OCI-LY3 (cell line): Measurements from ENCODE around the gene RFX4.

Experiments
- CTCF ChIP-seq: fragments of 200-600, 300-600 bp; sonication (generic); IDR thresholded peaks from 2 replicates; pipeline ENCODE4 v1.5.1; 2014; ENCODE audit warnings: antibody characterized with exemption, low read length, low read depth
- EZH2phosphoT487 ChIP-seq: fragments of 200-600 bp; shearing (Covaris generic); IDR thresholded peaks from 2 replicates; pipeline ENCODE4 v1.6.1; 2018; ENCODE audit warnings: antibody characterized with exemption, mixed run types, low read depth

GRCh38 chr12:106675651-106676435 lies 93.0 kb downstream of the RFX4 start:
- no peak for TF ChIP-seq CTCF
- no peak for TF ChIP-seq EZH2phosphoT487
